SK-N-MC (cell line): ENCODE results near the gene DRICH1.
"Not testable (repeated sequence)": the region's sequence is repeated elsewhere in the genome, so short reads cannot be mapped to it uniquely, and the experiment has no call there.

Source experiments
- DNase-seq: peaks from one replicate; pipeline ENCODE4 v3.0.0-alpha.2; 2011; ENCODE audit warnings: low read depth, low spot score
- H3K27ac ChIP-seq: fragments of 200-600 bp; sonication (generic); 2 replicates; pipeline ENCODE4 v1.5.1; 2016; ENCODE audit warnings: mixed run types
- H3K36me3 ChIP-seq: fragments of 200-600 bp; sonication (generic); 2 replicates; pipeline ENCODE4 v1.6.1; 2017; ENCODE audit warnings: antibody characterized with exemption, low read length, mixed read lengths; ENCODE audit not compliant: insufficient read depth
- H3K4me3 ChIP-seq: fragments of 200-600 bp; sonication (generic); 2 replicates; pipeline ENCODE4 v1.5.1; 2016
- H3K9ac ChIP-seq: fragments of 200-600 bp; sonication (generic); 2 replicates; pipeline ENCODE4 v1.8.0; 2017; ENCODE audit warnings: mixed run types, mixed read lengths; ENCODE audit not compliant: insufficient read length
- H3K9me3 ChIP-seq: fragments of 200-600 bp; sonication (generic); 2 replicates; pipeline ENCODE4 v1.6.1; 2017; ENCODE audit warnings: low read depth, mild to moderate bottlenecking, antibody characterized with exemption, low read length, moderate library complexity, mixed read lengths
- EZH2 ChIP-seq: fragments of 200-600 bp; sonication (generic); IDR thresholded peaks from one replicate; pipeline ENCODE4 v1.6.1; 2017; ENCODE audit warnings: antibody characterized with exemption
- FOXP2 ChIP-seq: optimal IDR thresholded peaks from 2 replicates; pipeline ENCODE3; 2011; ENCODE audit warnings: mild to moderate bottlenecking, moderate library complexity; ENCODE audit not compliant: insufficient read depth; ENCODE audit errors: extremely low read length, control extremely low read depth
- POLR2AphosphoS5 ChIP-seq: IDR thresholded peaks from 2 replicates; pipeline ENCODE4 v1.6.1; 2012; ENCODE audit warnings: mild to moderate bottlenecking, low read depth, low read length, borderline replicate concordance

The DRICH1 gene

GRCh38 chr22:23565915-23566704 is 66.0 kb downstream of the DRICH1 start:
- DNase-seq, result no peak
- Histone ChIP-seq H3K9me3 (no peaks in the 10 kb centered on the region), H3K9ac (peak overlapping the region; percentile 47), H3K4me3 (peak overlapping the region; percentile 74), H3K36me3 (no peaks in the 10 kb centered on the region), H3K27ac (no peak overlapping the region)
- TF ChIP-seq POLR2AphosphoS5 (no peak), FOXP2 (no peak), EZH2 (no peak)

GRCh38 chr22:23565305-23565914 is 66.7 kb downstream of the DRICH1 start:
- H3K27ac ChIP-seq, result no peak overlapping the region
- H3K4me3 ChIP-seq, result peak overlapping the region; percentile 74
- no peak overlapping the region for H3K9ac ChIP-seq
- TF ChIP-seq POLR2AphosphoS5, result no peak
- no peak for TF ChIP-seq EZH2
- no peak for TF ChIP-seq FOXP2
- no peaks in the 10 kb centered on the region for H3K9me3 ChIP-seq
- no peak for DNase-seq
- H3K36me3 ChIP-seq, result no peaks in the 10 kb centered on the region

- TF ChIP-seq EZH2, result no peak
- TF ChIP-seq FOXP2, result no peak
- no peak for TF ChIP-seq POLR2AphosphoS5
These were observed 67.8 kb downstream of the DRICH1 start for GRCh38 chr22:23564276-23564675.

GRCh38 chr22:23563111-23563510 is 69.0 kb downstream of the DRICH1 start:
- Histone ChIP-seq H3K9me3 (no peaks in the 10 kb centered on the region), H3K36me3 (no peaks in the 10 kb centered on the region), H3K9ac (no peak overlapping the region), H3K27ac (no peak overlapping the region), H3K4me3 (no peak overlapping the region)
- no peak for DNase-seq
- TF ChIP-seq EZH2, result no peak
- TF ChIP-seq FOXP2, result no peak
- no peak for TF ChIP-seq POLR2AphosphoS5

More at GRCh38 chr22:23564276-23564675, 67.8 kb downstream of the DRICH1 start:
- Histone ChIP-seq H3K27ac (no peak overlapping the region), H3K4me3 (no peak overlapping the region), H3K36me3 (no peaks in the 10 kb centered on the region), H3K9ac (no peak overlapping the region), H3K9me3 (no peaks in the 10 kb centered on the region)
- DNase-seq, result no peak

GRCh38 chr22:23562186-23562585 is 69.9 kb downstream of the DRICH1 start:
- Histone ChIP-seq H3K36me3 (no peaks in the 10 kb centered on the region), H3K9ac (no peak overlapping the region), H3K4me3 (no peak overlapping the region), H3K27ac (no peak overlapping the region), H3K9me3 (no peaks in the 10 kb centered on the region)
- no peak for DNase-seq
- TF ChIP-seq FOXP2 (no peak), EZH2 (no peak), POLR2AphosphoS5 (no peak)

- not testable (repeated sequence) for DNase-seq, H3K36me3 ChIP-seq, H3K4me3 ChIP-seq, H3K27ac ChIP-seq, H3K9me3 ChIP-seq, H3K9ac ChIP-seq
These were observed 71.1 kb downstream of the DRICH1 start for GRCh38 chr22:23561025-23561510.

- not testable (repeated sequence) for H3K9me3 ChIP-seq, DNase-seq, H3K9ac ChIP-seq, H3K27ac ChIP-seq, H3K4me3 ChIP-seq, H3K36me3 ChIP-seq
These were observed 71.9 kb downstream of the DRICH1 start for GRCh38 chr22:23560215-23560614.
